Measurements from ENCODE around the gene SNTG2.

GRCh38 chr2:1305342-1306013 is 354.8 kb downstream of the SNTG2 start:
- TF ChIP-seq POLR2A (IDR thresholded peaks at IDR 0.05; ENCODE audit: low read length) (no peak), GATA1 (IDR thresholded peaks at IDR 0.05; ENCODE audit: low read depth, low read length) (no peak)

Data from erythroblast (primary cell).